Measurements from ENCODE around the gene RDH11.

Gene RDH11

GRCh38 chr14:67641480-67641879 is 54.1 kb downstream of the RDH11 start:
- Histone ChIP-seq H3K9ac (ENCODE audit: low read length) (no peak overlapping the region), H3K27ac (ENCODE audit: low read depth, low read length) (no peak overlapping the region), H2AFZ (ENCODE audit: low read depth, low read length, severe bottlenecking) (no peak overlapping the region), H3K36me3 (ENCODE audit: low read length) (no peaks in the 10 kb centered on the region), H3K9me3 (ENCODE audit: insufficient read depth, low read length) (no peaks in the 10 kb centered on the region), H3K4me3 (ENCODE audit: insufficient read depth, low read length, poor library complexity, severe bottlenecking) (no peak overlapping the region), H3K27me3 (ENCODE audit: low read length) (no peaks in the 10 kb centered on the region), H3K79me2 (ENCODE audit: insufficient read depth, low read length) (no peaks in the 10 kb centered on the region), H3K4me2 (ENCODE audit: low read depth, low read length, poor library complexity, severe bottlenecking) (no peak overlapping the region), H4K20me1 (ENCODE audit: low read depth, low read length) (no peaks in the 10 kb centered on the region), H3K9me2 (replicated peaks; ENCODE audit: insufficient read depth, low read length) (no peaks in the 10 kb centered on the region), H3F3A (ENCODE audit: insufficient read depth) (no peaks in the 10 kb centered on the region)
- TF ChIP-seq EZH2phosphoT487 (conservative IDR thresholded peaks at IDR 0.05; ENCODE audit: low read length) (no peak), CTCF (IDR thresholded peaks at IDR 0.05; ENCODE audit: insufficient read depth, low read length, poor library complexity, severe bottlenecking) (no peak)

GRCh38 chr14:67638642-67639041 is 56.9 kb downstream of the RDH11 start:
- Histone ChIP-seq H3K9me2 (replicated peaks; ENCODE audit: insufficient read depth, low read length) (no peaks in the 10 kb centered on the region), H3K36me3 (ENCODE audit: low read length) (no peaks in the 10 kb centered on the region), H3K9me3 (ENCODE audit: insufficient read depth, low read length) (no peaks in the 10 kb centered on the region), H3K27ac (ENCODE audit: low read depth, low read length) (no peak overlapping the region), H2AFZ (ENCODE audit: low read depth, low read length, severe bottlenecking) (no peak overlapping the region), H3K79me2 (ENCODE audit: insufficient read depth, low read length) (no peaks in the 10 kb centered on the region), H4K20me1 (ENCODE audit: low read depth, low read length) (no peaks in the 10 kb centered on the region), H3K4me3 (ENCODE audit: insufficient read depth, low read length, poor library complexity, severe bottlenecking) (no peak overlapping the region), H3K4me2 (ENCODE audit: low read depth, low read length, poor library complexity, severe bottlenecking) (no peak overlapping the region), H3K27me3 (ENCODE audit: low read length) (no peaks in the 10 kb centered on the region), H3F3A (ENCODE audit: insufficient read depth) (no peaks in the 10 kb centered on the region), H3K9ac (ENCODE audit: low read length) (no peak overlapping the region)
- TF ChIP-seq EZH2phosphoT487 (conservative IDR thresholded peaks at IDR 0.05; ENCODE audit: low read length) (no peak), CTCF (IDR thresholded peaks at IDR 0.05; ENCODE audit: insufficient read depth, low read length, poor library complexity, severe bottlenecking) (no peak)

- Histone ChIP-seq H3K9me2 (replicated peaks; ENCODE audit: insufficient read depth, low read length) (no peaks in the 10 kb centered on the region), H3K27me3 (ENCODE audit: low read length) (no peaks in the 10 kb centered on the region), H3K4me2 (ENCODE audit: low read depth, low read length, poor library complexity, severe bottlenecking) (no peak overlapping the region), H3K27ac (ENCODE audit: low read depth, low read length) (no peak overlapping the region), H3K79me2 (ENCODE audit: insufficient read depth, low read length) (no peaks in the 10 kb centered on the region), H3K9me3 (ENCODE audit: insufficient read depth, low read length) (no peaks in the 10 kb centered on the region), H4K20me1 (ENCODE audit: low read depth, low read length) (no peaks in the 10 kb centered on the region), H3F3A (ENCODE audit: insufficient read depth) (no peaks in the 10 kb centered on the region), H3K4me3 (ENCODE audit: insufficient read depth, low read length, poor library complexity, severe bottlenecking) (no peak overlapping the region), H3K9ac (ENCODE audit: low read length) (no peak overlapping the region), H3K36me3 (ENCODE audit: low read length) (no peaks in the 10 kb centered on the region), H2AFZ (ENCODE audit: low read depth, low read length, severe bottlenecking) (no peak overlapping the region)
- TF ChIP-seq EZH2phosphoT487 (conservative IDR thresholded peaks at IDR 0.05; ENCODE audit: low read length) (no peak), CTCF (IDR thresholded peaks at IDR 0.05; ENCODE audit: insufficient read depth, low read length, poor library complexity, severe bottlenecking) (no peak)
Measured at GRCh38 chr14:67636361-67636919, 59.1 kb downstream of the RDH11 start.
